ENCODE data around the gene PIGC.
"Not testable (repeated sequence)": the region's sequence is repeated elsewhere in the genome, so short reads cannot be mapped to it uniquely, and the experiment has no call there.

PIGC gene

GRCh38 chr1:172465617-172466016 lies 21.7 kb upstream of the PIGC start:
- no peak for DNase-seq

- DNase-seq, result no peak
Observed at GRCh38 chr1:172460887-172461315, 17.0 kb upstream of the PIGC start.

- DNase-seq, result no peak
Observed at GRCh38 chr1:172460177-172460576, 16.3 kb upstream of the PIGC start.

GRCh38 chr1:172457479-172458130 lies 13.7 kb upstream of the PIGC start:
- DNase-seq, result no peak

GRCh38 chr1:172456344-172456769 lies 12.5 kb upstream of the PIGC start:
- no peak for DNase-seq

- DNase-seq, result no peak
Observed at GRCh38 chr1:172455451-172455850, 11.6 kb upstream of the PIGC start.

- DNase-seq, result no peak
Observed at GRCh38 chr1:172453607-172454006, 9.7 kb upstream of the PIGC start.

- DNase-seq, result no peak
Observed at GRCh38 chr1:172453153-172453545, 9.3 kb upstream of the PIGC start.

- DNase-seq, result no peak
Observed at GRCh38 chr1:172452536-172453152, 8.8 kb upstream of the PIGC start.

GRCh38 chr1:172451002-172451443 lies 7.2 kb upstream of the PIGC start:
- no peak for DNase-seq

- DNase-seq, result no peak
Observed at GRCh38 chr1:172450524-172450885, 6.6 kb upstream of the PIGC start.

- no peak for DNase-seq
Observed at GRCh38 chr1:172449585-172450523, 6.0 kb upstream of the PIGC start.

GRCh38 chr1:172448995-172449584 lies 5.2 kb upstream of the PIGC start:
- no peak for DNase-seq

GRCh38 chr1:172447641-172448040 lies 3.8 kb upstream of the PIGC start:
- no peak for DNase-seq

GRCh38 chr1:172446547-172446946 lies 2.7 kb upstream of the PIGC start:
- DNase-seq, result no peak

GRCh38 chr1:172442843-172443565 lies 865 bp downstream of the PIGC start:
- DNase-seq, result no peak

GRCh38 chr1:172442404-172442803 lies 1.5 kb downstream of the PIGC start:
- DNase-seq, result no peak

GRCh38 chr1:172437183-172437582 lies 6.7 kb downstream of the PIGC start:
- not testable (repeated sequence) for DNase-seq

- DNase-seq, result no peak
Observed at GRCh38 chr1:172431721-172432192, 12.1 kb downstream of the PIGC start.

- DNase-seq, result no peak
Observed at GRCh38 chr1:172431204-172431603, 12.7 kb downstream of the PIGC start.

- no peak for DNase-seq
Observed at GRCh38 chr1:172430128-172430454, 13.8 kb downstream of the PIGC start.

- no peak for DNase-seq
Observed at GRCh38 chr1:172429331-172430127, 14.3 kb downstream of the PIGC start.
